H7 (cell line): Measurements from ENCODE around the gene CCDC7. TPM values are rescaled to one million over a fixed set of nuclear protein-coding genes. Genes with fewer than 3 reads are reported as not detected.
A peak's percentile ranks its signal among the peaks of the same experiment; 100 is the strongest.
"Not testable (repeated sequence)": the region's sequence is repeated elsewhere in the genome, so short reads cannot be mapped to it uniquely, and the experiment has no call there.

Source experiments
- DNase-seq: peaks from one replicate; pipeline ENCODE4 v3.0.0; 2012
- H3K27me3 ChIP-seq: 2 replicates; pipeline ENCODE4 v1.6.0; 2011; ENCODE audit warnings: mild to moderate bottlenecking, low read length; ENCODE audit not compliant: control insufficient read depth, insufficient read depth
- H3K36me3 ChIP-seq: replicated peaks from 2 replicates; pipeline ENCODE4 v1.5.1; 2011; ENCODE audit warnings: low read length; ENCODE audit not compliant: control insufficient read depth, insufficient read depth
- H3K4me3 ChIP-seq: 2 replicates; pipeline ENCODE4 v1.5.1; 2011; ENCODE audit warnings: low read depth, mild to moderate bottlenecking, control low read depth, low read length, moderate library complexity; ENCODE audit not compliant: insufficient read depth
- total RNA-seq: library from RNA; depleted of rRNA; stranded (reverse); fragments of >200 nt; shearing (Covaris generic); gene quantifications from 2 replicates; pipeline ENCODE4 v1.2.3, GENCODE V29; 2014

The CCDC7 gene
- total RNA-seq, 1 experiment from 2014 or later = 0.24 TPM

- no peak for DNase-seq
- Histone ChIP-seq H3K4me3 (no peak overlapping the region), H3K36me3 (no peaks in the 10 kb centered on the region), H3K27me3 (no peaks in the 10 kb centered on the region)
Measured at GRCh38 chr10:32888161-32888927, 442.4 kb downstream of the CCDC7 start.

GRCh38 chr10:32889631-32890212, 443.8 kb downstream of the CCDC7 start:
- no peak overlapping the region for H3K4me3 ChIP-seq
- H3K36me3 ChIP-seq = no peaks in the 10 kb centered on the region
- DNase-seq = no peak
- no peaks in the 10 kb centered on the region for H3K27me3 ChIP-seq

- H3K4me3 ChIP-seq = no peak overlapping the region
- H3K36me3 ChIP-seq = no peaks in the 10 kb centered on the region
- H3K27me3 ChIP-seq = no peaks in the 10 kb centered on the region
- no peak for DNase-seq
Measured at GRCh38 chr10:32890444-32890843, 444.5 kb downstream of the CCDC7 start.

GRCh38 chr10:32891261-32891660, 445.3 kb downstream of the CCDC7 start:
- no peaks in the 10 kb centered on the region for H3K27me3 ChIP-seq
- H3K4me3 ChIP-seq = no peak overlapping the region
- no peaks in the 10 kb centered on the region; the same call in 1 of the 2 replicates for H3K36me3 ChIP-seq
- DNase-seq = no peak

- Histone ChIP-seq H3K36me3 (peaks cover 3% of the 10 kb centered on the region), H3K27me3 (no peaks in the 10 kb centered on the region), H3K4me3 (no peak overlapping the region)
- peak; percentile 38 for DNase-seq
Measured at GRCh38 chr10:32893434-32893833, 447.5 kb downstream of the CCDC7 start.

GRCh38 chr10:32893916-32894664, 448.1 kb downstream of the CCDC7 start:
- peaks cover 3% of the 10 kb centered on the region for H3K36me3 ChIP-seq
- H3K4me3 ChIP-seq = no peak overlapping the region
- no peak for DNase-seq
- H3K27me3 ChIP-seq = no peaks in the 10 kb centered on the region

GRCh38 chr10:32895200-32895968, 449.4 kb downstream of the CCDC7 start:
- not testable (repeated sequence) for DNase-seq

GRCh38 chr10:32901815-32902214, 455.9 kb downstream of the CCDC7 start:
- no peak for DNase-seq
- no peaks in the 10 kb centered on the region for H3K27me3 ChIP-seq
- peaks cover 2% of the 10 kb centered on the region for H3K36me3 ChIP-seq
- H3K4me3 ChIP-seq = no peak overlapping the region

More at GRCh38 chr10:32895200-32895968, 449.4 kb downstream of the CCDC7 start:
- H3K4me3 ChIP-seq, H3K36me3 ChIP-seq, H3K27me3 ChIP-seq: not testable (repeated sequence)

- Histone ChIP-seq H3K36me3 (peaks cover 7% of the 10 kb centered on the region), H3K4me3 (no peak overlapping the region), H3K27me3 (no peaks in the 10 kb centered on the region)
- DNase-seq = no peak
Measured at GRCh38 chr10:32905466-32905865, 459.5 kb downstream of the CCDC7 start.

- Histone ChIP-seq H3K36me3 (peaks cover 10% of the 10 kb centered on the region), H3K27me3 (no peaks in the 10 kb centered on the region), H3K4me3 (no peak overlapping the region)
- DNase-seq = no peak
Measured at GRCh38 chr10:32906595-32906994, 460.7 kb downstream of the CCDC7 start.

GRCh38 chr10:32909456-32909855, 463.5 kb downstream of the CCDC7 start:
- Histone ChIP-seq H3K4me3 (no peak overlapping the region), H3K36me3 (peaks cover 12% of the 10 kb centered on the region), H3K27me3 (no peaks in the 10 kb centered on the region)
- no peak for DNase-seq

GRCh38 chr10:32909970-32910369, 464.0 kb downstream of the CCDC7 start:
- DNase-seq, H3K27me3 ChIP-seq, H3K4me3 ChIP-seq: not testable (repeated sequence)
- peaks cover 12% of the 10 kb centered on the region for H3K36me3 ChIP-seq

GRCh38 chr10:32911285-32912016, 465.5 kb downstream of the CCDC7 start:
- Histone ChIP-seq H3K4me3 (no peak overlapping the region), H3K36me3 (peaks cover 12% of the 10 kb centered on the region), H3K27me3 (no peaks in the 10 kb centered on the region)
- no peak for DNase-seq

- H3K4me3 ChIP-seq, H3K27me3 ChIP-seq, DNase-seq: not testable (repeated sequence)
- H3K36me3 ChIP-seq = peaks cover 16% of the 10 kb centered on the region
Measured at GRCh38 chr10:32917817-32918216, 471.9 kb downstream of the CCDC7 start.
